ENCODE results near the gene HRK.
"Not testable (repeated sequence)": the region's sequence is repeated elsewhere in the genome, so short reads cannot be mapped to it uniquely, and the experiment has no call there.

Gene HRK

DNA sequence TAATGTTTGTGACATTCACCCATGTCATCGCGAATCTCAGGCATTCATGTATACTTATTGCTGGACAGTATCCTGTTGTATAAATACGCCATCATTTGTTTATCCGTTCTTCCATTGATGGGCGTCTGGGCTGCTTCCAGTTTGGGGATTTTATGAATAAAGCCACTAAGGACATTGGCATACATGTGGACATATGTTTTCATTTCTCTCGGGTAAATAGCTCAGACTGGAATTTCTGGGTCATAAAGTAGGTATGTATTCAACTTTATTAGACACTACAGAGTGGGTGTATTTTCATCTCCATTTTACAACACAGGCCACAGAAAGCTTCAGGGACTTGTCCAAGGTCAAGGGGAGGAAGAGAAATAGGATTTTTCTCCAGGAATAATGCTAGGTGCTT lies 48.9 kb downstream of the HRK start:
- Mint-ChIP-seq H3K27me3 (no peaks in the 10 kb centered on the region), H3K9me3 (ENCODE audit: low read depth) (peaks cover 3% of the 10 kb centered on the region), H3K4me1 (ENCODE audit: low read depth) (no peaks in the 10 kb centered on the region), H3K36me3 (peaks cover 19% of the 10 kb centered on the region), H3K27ac (no peak overlapping the region), H3K4me3 (no peak overlapping the region)

DNA sequence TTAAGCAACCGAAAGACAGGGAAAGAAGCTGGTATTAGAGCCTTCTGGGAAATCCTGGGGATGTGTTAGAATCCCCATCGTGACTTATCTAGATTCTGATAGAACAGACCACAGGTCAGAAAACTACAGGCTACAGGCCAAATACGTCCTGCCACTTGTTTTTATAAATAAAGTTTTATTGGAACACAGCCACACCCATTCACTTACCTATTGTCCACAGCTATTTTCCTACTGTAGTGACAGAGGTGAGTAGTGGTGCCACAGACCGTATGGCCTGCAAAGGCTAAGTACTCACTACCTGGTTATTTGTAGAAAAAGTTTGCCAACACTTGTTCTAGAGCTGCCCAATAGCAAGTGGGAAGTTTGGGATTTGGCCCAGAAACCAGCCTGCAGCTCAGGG lies 53.8 kb downstream of the HRK start:
- Mint-ChIP-seq H3K27me3 (no peaks in the 10 kb centered on the region), H3K4me3 (no peak overlapping the region), H3K4me1 (ENCODE audit: low read depth) (no peaks in the 10 kb centered on the region), H3K36me3 (peaks cover 11% of the 10 kb centered on the region), H3K27ac (no peak overlapping the region), H3K9me3 (ENCODE audit: low read depth) (no peaks in the 10 kb centered on the region)

DNA sequence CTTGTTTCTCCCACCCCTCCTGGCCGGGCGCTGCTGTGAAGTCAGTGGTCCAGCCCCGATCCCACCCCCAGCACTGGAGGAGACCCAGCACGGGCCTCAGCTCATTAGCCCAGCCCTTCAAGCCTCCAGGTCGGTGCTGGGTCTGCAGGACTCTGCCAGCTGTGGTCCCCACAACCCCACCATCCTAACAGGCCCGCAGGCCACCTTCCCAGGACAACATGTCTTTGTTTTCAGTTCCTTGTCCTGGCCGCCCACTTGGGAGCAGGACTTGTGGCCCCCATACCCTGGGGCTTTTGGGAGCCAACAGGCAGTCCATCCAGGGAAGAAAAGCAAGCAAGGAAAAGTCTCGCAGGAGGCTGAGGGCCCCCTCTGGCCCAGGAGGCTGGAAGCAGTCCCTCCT lies 60.0 kb downstream of the HRK start:
- Mint-ChIP-seq H3K27me3 (no peaks in the 10 kb centered on the region), H3K36me3 (peaks cover 5% of the 10 kb centered on the region), H3K4me1 (ENCODE audit: low read depth) (peaks cover 21% of the 10 kb centered on the region), H3K9me3 (ENCODE audit: low read depth) (no peaks in the 10 kb centered on the region), H3K4me3 (no peak overlapping the region), H3K27ac (no peak overlapping the region)

GRCh38 chr12:116820064-116820656 lies 61.1 kb downstream of the HRK start:
- peaks cover 2% of the 10 kb centered on the region for H3K36me3 Mint-ChIP-seq
- H3K27ac Mint-ChIP-seq, result peak overlapping the region; percentile 22
- H3K4me1 Mint-ChIP-seq (ENCODE audit: low read depth), result peaks cover 21% of the 10 kb centered on the region
- H3K27me3 Mint-ChIP-seq, result no peaks in the 10 kb centered on the region
- H3K4me3 Mint-ChIP-seq, result peak overlapping the region; percentile 22
- no peaks in the 10 kb centered on the region for H3K9me3 Mint-ChIP-seq (ENCODE audit: low read depth)

DNA sequence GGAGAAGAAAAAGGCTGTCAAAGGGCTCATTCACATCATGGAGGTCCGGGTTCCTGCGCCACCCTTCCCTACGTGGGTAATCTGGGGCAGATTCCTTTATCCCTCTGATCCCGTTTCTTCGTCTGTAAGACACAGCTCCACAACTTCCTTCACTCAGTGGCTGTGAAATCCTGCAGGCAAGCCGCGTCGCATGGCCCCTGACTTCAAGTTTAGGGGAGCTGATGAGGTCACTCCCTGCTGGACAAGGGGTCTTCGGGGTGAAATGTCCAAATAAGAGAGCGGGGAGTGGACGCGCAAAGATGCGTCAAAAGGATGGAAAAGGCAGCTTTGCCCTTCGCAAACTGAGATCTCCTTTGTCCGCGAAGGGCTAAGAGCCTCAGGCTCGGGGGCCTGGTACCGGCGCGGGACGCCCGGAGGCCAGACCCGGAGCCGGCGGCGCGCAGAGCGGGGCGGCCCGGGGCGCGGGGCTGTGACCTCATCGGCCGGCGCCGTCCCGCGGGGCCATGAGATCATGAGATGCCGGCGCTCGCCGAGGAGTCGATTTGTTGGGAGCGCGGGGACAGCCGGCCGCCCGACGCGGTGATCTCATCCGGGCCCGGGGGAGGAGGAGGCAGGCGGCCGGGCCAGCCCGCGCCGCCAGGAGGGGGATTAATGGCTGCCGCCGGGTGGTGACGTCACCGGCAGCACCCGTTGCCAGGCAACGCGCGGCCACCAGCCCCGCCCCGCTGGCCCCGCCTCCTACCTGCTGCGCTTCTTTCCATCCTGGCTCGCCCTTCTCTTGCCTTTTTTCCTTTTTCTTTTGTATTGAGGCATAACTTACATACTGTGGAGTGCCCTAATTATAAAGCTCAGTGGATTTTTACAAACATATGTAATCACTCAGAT lies 62.1 kb downstream of the HRK start:
- Mint-ChIP-seq H3K9me3 (ENCODE audit: low read depth) (no peaks in the 10 kb centered on the region), H3K4me1 (ENCODE audit: low read depth) (peaks cover 21% of the 10 kb centered on the region), H3K36me3 (no peaks in the 10 kb centered on the region), H3K27me3 (no peaks in the 10 kb centered on the region), H3K4me3 (peak overlapping the region; percentile 94), H3K27ac (peak overlapping the region; percentile 97)

DNA sequence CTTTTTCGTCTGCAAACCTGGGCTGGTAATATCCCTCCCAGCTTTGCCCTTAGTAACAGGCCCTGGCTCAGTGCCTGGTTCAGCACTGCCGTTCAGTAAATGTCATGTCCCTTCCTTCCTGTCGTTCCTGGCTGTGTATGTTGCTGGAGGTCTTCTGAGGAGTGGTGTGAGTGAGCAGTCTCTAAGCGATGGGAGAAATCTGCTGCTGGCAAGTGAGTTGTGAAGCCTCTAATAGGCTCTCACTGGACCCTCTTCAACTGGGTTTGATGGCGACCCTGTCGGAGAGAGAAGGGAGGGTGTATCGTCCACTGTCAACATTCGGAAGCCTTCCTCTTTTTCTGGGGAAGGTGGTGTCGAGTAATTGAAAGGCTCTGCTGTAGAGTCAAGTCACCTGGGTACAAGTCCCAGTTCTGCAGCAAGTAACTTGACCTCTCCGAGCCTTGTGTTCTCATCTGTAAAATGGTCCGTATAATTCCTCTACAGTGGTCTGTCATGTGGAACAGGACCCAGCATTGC lies 62.8 kb downstream of the HRK start:
- Mint-ChIP-seq H3K4me1 (ENCODE audit: low read depth) (peaks cover 21% of the 10 kb centered on the region), H3K4me3 (peak overlapping the region; percentile 94), H3K27ac (peak overlapping the region; percentile 95), H3K36me3 (no peaks in the 10 kb centered on the region), H3K27me3 (no peaks in the 10 kb centered on the region), H3K9me3 (ENCODE audit: low read depth) (no peaks in the 10 kb centered on the region)

- H3K9me3 Mint-ChIP-seq (ENCODE audit: low read depth); H3K36me3 Mint-ChIP-seq; H3K4me3 Mint-ChIP-seq; H3K27me3 Mint-ChIP-seq; H3K27ac Mint-ChIP-seq: not testable (repeated sequence)
- H3K4me1 Mint-ChIP-seq (ENCODE audit: low read depth), result peaks cover 15% of the 10 kb centered on the region
These were observed 66.5 kb downstream of the HRK start for GRCh38 chr12:116814766-116815165.

- no peaks in the 10 kb centered on the region for H3K9me3 Mint-ChIP-seq (ENCODE audit: low read depth)
- no peaks in the 10 kb centered on the region for H3K27me3 Mint-ChIP-seq
- no peak overlapping the region for H3K4me3 Mint-ChIP-seq
- no peak overlapping the region for H3K27ac Mint-ChIP-seq
- peaks cover 10% of the 10 kb centered on the region for H3K4me1 Mint-ChIP-seq (ENCODE audit: low read depth)
- H3K36me3 Mint-ChIP-seq, result no peaks in the 10 kb centered on the region
These were observed 67.8 kb downstream of the HRK start for GRCh38 chr12:116813271-116814041.

DNA sequence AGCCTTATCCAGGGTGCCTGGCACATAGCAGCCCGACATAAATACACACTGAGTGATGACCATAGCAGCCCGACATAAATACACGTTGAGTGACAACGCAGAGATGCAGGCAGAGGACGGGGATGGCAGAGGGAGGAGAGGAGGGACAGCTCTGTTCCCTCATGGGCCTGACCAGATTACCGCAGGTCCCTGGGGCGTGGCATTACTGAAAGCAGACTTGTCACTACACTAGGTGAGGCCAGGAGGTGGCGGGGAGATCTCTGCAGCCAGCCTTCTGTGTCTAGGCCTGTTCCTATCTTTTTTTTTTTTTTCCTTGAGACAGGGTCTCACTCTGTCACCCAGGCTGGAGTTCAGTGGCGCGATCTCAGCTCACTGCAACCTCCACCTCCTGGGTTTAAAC lies 69.0 kb downstream of the HRK start:
- H3K27me3 Mint-ChIP-seq, result no peaks in the 10 kb centered on the region
- H3K9me3 Mint-ChIP-seq (ENCODE audit: low read depth), result no peaks in the 10 kb centered on the region
- no peaks in the 10 kb centered on the region for H3K36me3 Mint-ChIP-seq
- no peak overlapping the region for H3K27ac Mint-ChIP-seq
- H3K4me3 Mint-ChIP-seq, result no peak overlapping the region
- H3K4me1 Mint-ChIP-seq (ENCODE audit: low read depth), result no peaks in the 10 kb centered on the region

DNA sequence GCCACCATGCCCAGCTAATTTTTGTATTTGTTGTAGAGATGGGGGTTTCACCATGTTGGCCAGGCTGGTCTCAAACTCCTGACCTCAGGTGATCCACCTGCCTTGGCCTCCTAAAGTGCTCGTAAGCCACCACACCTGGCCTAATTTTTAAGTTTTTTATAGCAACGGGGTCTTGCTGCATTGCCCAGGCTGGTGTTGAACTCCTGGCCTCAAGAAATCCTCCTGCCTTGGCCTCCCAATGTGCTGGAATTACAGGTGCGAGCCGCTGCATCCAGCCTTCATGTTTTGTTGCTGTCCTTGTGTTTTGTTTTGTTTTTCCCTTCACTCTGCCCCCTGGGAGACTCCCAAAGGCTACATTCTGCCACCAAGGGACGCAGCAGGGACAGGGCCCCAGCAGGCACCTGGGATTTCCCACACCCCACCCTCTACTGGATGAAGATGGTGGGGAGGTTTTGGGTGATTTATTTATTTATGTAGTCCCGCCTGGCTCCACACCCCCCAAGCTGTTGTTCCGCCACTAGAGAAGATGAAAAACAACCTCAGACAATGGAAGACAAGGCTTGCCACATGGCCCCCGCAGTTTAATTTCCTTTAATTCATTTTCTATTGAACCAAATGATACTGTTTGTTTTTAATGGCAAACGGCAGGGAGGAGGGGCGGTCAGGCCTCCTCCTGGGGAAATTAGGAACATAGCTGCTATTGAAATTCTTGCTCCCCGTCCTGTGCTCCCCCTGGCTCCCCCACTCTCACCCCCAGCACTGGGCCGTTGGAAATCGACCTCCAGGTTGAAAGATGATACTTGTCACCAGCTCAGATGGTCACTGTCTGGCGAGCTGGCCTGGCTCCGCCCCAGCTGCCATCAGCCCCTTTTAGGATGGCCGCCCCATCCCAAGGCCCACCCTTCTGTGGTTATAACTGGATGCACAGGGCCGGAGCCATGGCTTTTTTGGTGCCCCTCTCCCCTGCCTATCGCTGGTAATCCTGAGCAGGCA lies 72.8 kb downstream of the HRK start:
- no peaks in the 10 kb centered on the region for H3K9me3 Mint-ChIP-seq (ENCODE audit: low read depth)
- H3K36me3 Mint-ChIP-seq, result peaks cover 2% of the 10 kb centered on the region
- no peaks in the 10 kb centered on the region for H3K4me1 Mint-ChIP-seq (ENCODE audit: low read depth)
- no peak overlapping the region for H3K4me3 Mint-ChIP-seq
- no peak overlapping the region for H3K27ac Mint-ChIP-seq
- no peaks in the 10 kb centered on the region for H3K27me3 Mint-ChIP-seq

- H3K27ac Mint-ChIP-seq, result no peak overlapping the region
- H3K27me3 Mint-ChIP-seq, result no peaks in the 10 kb centered on the region
- no peaks in the 10 kb centered on the region for H3K9me3 Mint-ChIP-seq (ENCODE audit: low read depth)
- peaks cover 2% of the 10 kb centered on the region for H3K36me3 Mint-ChIP-seq
- no peak overlapping the region for H3K4me3 Mint-ChIP-seq
- no peaks in the 10 kb centered on the region for H3K4me1 Mint-ChIP-seq (ENCODE audit: low read depth)
These were observed 73.7 kb downstream of the HRK start for GRCh38 chr12:116807546-116807945.

GRCh38 chr12:116806845-116807440 lies 74.3 kb downstream of the HRK start:
- Mint-ChIP-seq H3K36me3 (peaks cover 2% of the 10 kb centered on the region), H3K4me1 (ENCODE audit: low read depth) (no peaks in the 10 kb centered on the region), H3K27ac (no peak overlapping the region), H3K9me3 (ENCODE audit: low read depth) (no peaks in the 10 kb centered on the region), H3K27me3 (no peaks in the 10 kb centered on the region), H3K4me3 (no peak overlapping the region)
